Effector memory CD8-positive, alpha-beta T cell (primary cell): Measurements from ENCODE around the gene VSTM1.

Experiments used
- ATAC-seq: fragments of 150-1000 bp; cut with Tn5 transposase; replicated peaks from 2 replicates; pipeline ENCODE4 v1.10.0; 2021; ENCODE audit warnings: mild to moderate bottlenecking, moderate library complexity
- DNase-seq, 3 experiments: peaks; one replicate each; pipeline ENCODE4 v3.0.0; 2021
- H3K27ac Mint-ChIP-seq, 2 donors: one replicate each; pipeline ENCODE4 v1.8.0; 2022; ENCODE audit warnings: mild to moderate bottlenecking in 2 of 2, mixed read lengths in 2 of 2, moderate library complexity in 2 of 2
- H3K27me3 Mint-ChIP-seq, 2 donors: one replicate each; pipeline ENCODE4 v1.8.0; 2022; ENCODE audit warnings: mixed read lengths in 2 of 2
- H3K36me3 Mint-ChIP-seq: one replicate; pipeline ENCODE4 v1.8.0; 2022; ENCODE audit warnings: mild to moderate bottlenecking, moderate library complexity, mixed read lengths; ENCODE audit not compliant: insufficient read depth
- H3K4me1 Mint-ChIP-seq, 2 donors: one replicate each; pipeline ENCODE4 v1.8.0; 2022; ENCODE audit warnings: low read depth in 2 of 2, mixed read lengths in 2 of 2
- H3K4me3 Mint-ChIP-seq, 2 donors: one replicate each; pipeline ENCODE4 v1.8.0; 2022; ENCODE audit warnings: mild to moderate bottlenecking in 2 of 2, mixed read lengths in 2 of 2, moderate library complexity in 2 of 2
- H3K9me3 Mint-ChIP-seq, 2 donors: one replicate each; pipeline ENCODE4 v1.8.0; 2022; ENCODE audit warnings: mixed read lengths in 2 of 2

The VSTM1 gene

DNA sequence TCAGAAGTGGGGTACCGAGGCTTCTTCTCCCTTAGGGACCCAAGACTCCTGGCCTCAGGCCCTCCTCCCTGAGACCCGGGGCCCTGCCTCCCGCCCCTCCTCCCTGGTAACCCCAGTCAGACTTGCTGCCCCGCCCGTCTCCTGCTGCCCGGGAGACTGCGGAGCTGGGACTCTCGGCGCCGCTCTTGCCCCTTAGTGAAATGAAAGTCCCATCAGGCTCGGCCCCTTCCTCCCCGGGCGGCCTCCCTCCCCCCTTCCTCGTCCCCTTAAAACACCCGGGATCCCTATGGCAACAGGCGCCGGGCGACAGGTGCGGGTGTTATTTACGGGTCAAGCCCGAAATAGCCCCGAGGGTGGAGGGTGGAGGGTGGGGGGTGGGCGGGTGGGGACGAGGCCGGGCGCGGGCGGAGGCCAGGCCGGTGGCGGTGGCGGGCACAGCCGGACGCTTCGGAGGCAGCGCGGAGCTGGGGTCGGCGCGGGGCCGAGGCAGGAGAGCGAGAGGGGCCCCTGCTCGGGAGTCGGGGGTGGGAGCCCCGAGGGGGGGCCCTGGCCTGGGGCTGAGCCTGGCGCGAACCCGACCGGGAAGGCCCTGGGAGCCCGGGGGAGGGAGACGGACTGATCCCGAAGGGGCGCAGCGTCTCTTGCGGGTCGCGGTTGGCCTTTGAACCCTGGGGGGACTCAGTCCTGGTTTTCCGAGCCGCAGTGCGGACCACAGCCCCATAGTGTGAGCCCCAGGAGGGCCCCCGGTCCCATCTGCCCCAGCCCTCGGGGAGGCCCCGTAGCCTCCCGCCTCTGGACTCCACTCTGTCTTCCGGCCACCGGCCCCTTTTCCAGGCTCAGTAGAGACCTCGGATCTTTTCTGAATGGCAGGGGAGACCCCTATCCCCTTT lies 72.2 kb downstream of the VSTM1 start, which contains the start of gene CACNG6:
Gene CACNG6 (plus strand): TSS at position 414 of the 890 bp plus-strand sequence. CDS start 1,241 bp downstream, outside the sequence.
- H3K4me1 Mint-ChIP-seq: peaks cover 0 to 4% of the 10 kb centered on the region in 2 donors

More for the DNA sequence above, 72.2 kb downstream of the VSTM1 start, which contains the start of gene CACNG6:
- Mint-ChIP-seq H3K36me3 (no peaks in the 10 kb centered on the region), H3K4me3 (peak within 1 kb of the TSS; percentile 49 to 61), H3K27me3 (peaks cover 49% of the 10 kb centered on the region in 2 donors), H3K9me3 (no peaks in the 10 kb centered on the region), H3K27ac (peak within 1 kb of the TSS in 1 of 2 donors; percentile 21)
- no peak for ATAC-seq
- DNase-seq: no peak
